Measurements from ENCODE around the gene SARS2. TPM values are rescaled to one million over a fixed set of nuclear protein-coding genes. Genes with fewer than 3 reads are reported as not detected.

The SARS2 gene
- total RNA-seq, 1 donor from 2014 or later = 40.5 TPM

GRCh38 chr19:38908911-38909310, 21.7 kb downstream of the SARS2 start:
- Histone ChIP-seq H3K36me3 (ENCODE audit: control insufficient read depth, insufficient read depth, low read length) (no peaks in the 10 kb centered on the region), H3K27me3 (ENCODE audit: control insufficient read depth, insufficient read depth, low read length) (peaks cover 19% of the 10 kb centered on the region), H3K4me3 (ENCODE audit: low read depth, low read length) (no peak overlapping the region)
- no peak for TF ChIP-seq CTCF (IDR thresholded peaks at IDR 0.05; ENCODE audit: insufficient read depth, low read length, poor library complexity, severe bottlenecking)
- no peak for DNase-seq (ENCODE audit: low read depth)

GRCh38 chr19:38907670-38908069, 22.9 kb downstream of the SARS2 start:
- DNase-seq (ENCODE audit: low read depth) = no peak
- H3K4me3 ChIP-seq (ENCODE audit: low read depth, low read length) = no peak overlapping the region
- peaks cover 17% of the 10 kb centered on the region for H3K27me3 ChIP-seq (ENCODE audit: control insufficient read depth, insufficient read depth, low read length)
- no peaks in the 10 kb centered on the region for H3K36me3 ChIP-seq (ENCODE audit: control insufficient read depth, insufficient read depth, low read length)
- no peak for TF ChIP-seq CTCF (IDR thresholded peaks at IDR 0.05; ENCODE audit: insufficient read depth, low read length, poor library complexity, severe bottlenecking)

GRCh38 chr19:38907227-38907626, 23.3 kb downstream of the SARS2 start:
- no peak for DNase-seq (ENCODE audit: low read depth)
- no peak overlapping the region for H3K4me3 ChIP-seq (ENCODE audit: low read depth, low read length)
- H3K27me3 ChIP-seq (ENCODE audit: control insufficient read depth, insufficient read depth, low read length) = peaks cover 13% of the 10 kb centered on the region
- no peaks in the 10 kb centered on the region for H3K36me3 ChIP-seq (ENCODE audit: control insufficient read depth, insufficient read depth, low read length)
- no peak for TF ChIP-seq CTCF (IDR thresholded peaks at IDR 0.05; ENCODE audit: insufficient read depth, low read length, poor library complexity, severe bottlenecking)

- no peak for TF ChIP-seq CTCF (IDR thresholded peaks at IDR 0.05; ENCODE audit: insufficient read depth, low read length, poor library complexity, severe bottlenecking)
- H3K4me3 ChIP-seq (ENCODE audit: low read depth, low read length) = no peak overlapping the region
- H3K27me3 ChIP-seq (ENCODE audit: control insufficient read depth, insufficient read depth, low read length) = no peaks in the 10 kb centered on the region
- no peaks in the 10 kb centered on the region for H3K36me3 ChIP-seq (ENCODE audit: control insufficient read depth, insufficient read depth, low read length)
- DNase-seq (ENCODE audit: low read depth) = no peak
These were observed 24.9 kb downstream of the SARS2 start for GRCh38 chr19:38905620-38906019.

GRCh38 chr19:38904581-38905539, 25.7 kb downstream of the SARS2 start:
- Histone ChIP-seq H3K36me3 (ENCODE audit: control insufficient read depth, insufficient read depth, low read length) (no peaks in the 10 kb centered on the region), H3K27me3 (ENCODE audit: control insufficient read depth, insufficient read depth, low read length) (no peaks in the 10 kb centered on the region), H3K4me3 (ENCODE audit: low read depth, low read length) (no peak overlapping the region)
- TF ChIP-seq CTCF (IDR thresholded peaks at IDR 0.05; ENCODE audit: insufficient read depth, low read length, poor library complexity, severe bottlenecking) = no peak
- no peak for DNase-seq (ENCODE audit: low read depth)
